HepG2 (cell line): ENCODE data around the gene PSEN1. TPM values are rescaled to one million over a fixed set of nuclear protein-coding genes. Genes with fewer than 3 reads are reported as not detected.

Experiments used
- ATAC-seq: fragments of 200-7000 bp; cut with Tn5 transposase; 3 replicates; pipeline ENCODE4 v1.9.1; 2020; ENCODE audit warnings: mild to moderate bottlenecking, moderate library complexity
- BruUV-seq: library from RNA; stranded (reverse); fragments of 400-500 nt; replicated peaks from 2 replicates; lab custom pipeline; 2021; lab: Mats Ljungman, UMichigan
- CTCF ChIA-PET: fragments of 300-600 bp; formaldehyde crosslinking; extraction: SDS; loops from one replicate; lab custom pipeline; 2021; ENCODE audit warnings: low total read pairs, inconsistent platforms, low intra/inter-chr PET ratio; lab: Yijun Ruan, JAX
- POLR2A ChIA-PET: fragments of 350-600 bp; sonication (Branson Sonifier 250); formaldehyde crosslinking; loops from one replicate; lab custom pipeline; 2020; ENCODE audit warnings: antibody characterized with exemption, inconsistent platforms; lab: Yijun Ruan, JAX
- DNase-seq: peaks from one replicate; pipeline ENCODE4 v3.0.0-alpha.2; 2015; ENCODE audit warnings: low spot score
- FAIRE-seq: peaks from 3 replicates; lab custom pipeline; 2011; peaks lifted over from hg19 to GRCh38; lab: Jason Lieb, UNC
- H2AFZ ChIP-seq: one replicate; pipeline ENCODE4 v1.6.1; 2011; ENCODE audit warnings: low read length, inconsistent platforms
- H3K27ac ChIP-seq: fragments of 300-600 bp; 3 replicates; pipeline ENCODE4 v1.8.0; 2011; ENCODE audit warnings: mixed run types, mild to moderate bottlenecking, mixed read lengths, low read length, inconsistent platforms; ENCODE audit not compliant: insufficient read depth; ENCODE audit errors: extremely low read length
- H3K27me3 ChIP-seq, 2 experiments: fragments of 200-600 bp in 1 of 2; 2 replicates in 1 of 2; 3 replicates in 1 of 2; pipeline versions ENCODE4 v1.6.0 to v1.8.0; 2011; ENCODE audit warnings: low read length in 2 of 2, mild to moderate bottlenecking in 2 of 2, moderate library complexity in 2 of 2, inconsistent platforms in 1 of 2; ENCODE audit not compliant: insufficient read depth in 2 of 2, control insufficient read depth in 1 of 2
- H3K36me3 ChIP-seq, 2 experiments: fragments of 200-600 bp in 1 of 2; replicated peaks in 1 of 2; 2 replicates in 1 of 2; 3 replicates in 1 of 2; pipeline versions ENCODE4 v1.5.1 to v1.8.0; 2011; ENCODE audit warnings: low read length in 2 of 2, inconsistent platforms in 1 of 2; ENCODE audit not compliant: insufficient read depth in 2 of 2, control insufficient read depth in 1 of 2
- H3K4me1 ChIP-seq: 2 replicates; pipeline ENCODE4 v1.5.1; 2012; ENCODE audit warnings: low read length, inconsistent platforms; ENCODE audit not compliant: insufficient read depth
- H3K4me2 ChIP-seq: 2 replicates; pipeline ENCODE4 v1.6.0; 2011; ENCODE audit warnings: low read depth, low read length, inconsistent platforms
- H3K4me3 ChIP-seq, 3 experiments: fragments of 200-600 bp in 1 of 3; sonication (generic), shearing (Covaris generic) in 1 of 3; replicated peaks in 1 of 3; 2 replicates each; pipeline ENCODE4 v1.5.1; 2011 to 2016; ENCODE audit warnings: low read length in 3 of 3, inconsistent platforms in 2 of 3, low read depth in 2 of 3, mild to moderate bottlenecking in 2 of 3, control low read depth in 1 of 3, mixed read lengths in 1 of 3; ENCODE audit not compliant: insufficient read depth in 1 of 3
- H3K79me2 ChIP-seq: one replicate; pipeline ENCODE4 v1.6.1; 2011; ENCODE audit warnings: low read length, inconsistent platforms; ENCODE audit not compliant: insufficient read depth
- H3K9ac ChIP-seq: 2 replicates; pipeline ENCODE4 v1.6.0; 2011; ENCODE audit warnings: mild to moderate bottlenecking, low read depth, low read length, inconsistent platforms; ENCODE audit not compliant: insufficient read depth
- H3K9me3 ChIP-seq: 2 replicates; pipeline ENCODE4 v1.5.1; 2012; ENCODE audit warnings: mild to moderate bottlenecking, low read length
- H4K20me1 ChIP-seq: 2 replicates; pipeline ENCODE4 v1.6.0; 2011; ENCODE audit warnings: inconsistent platforms, mild to moderate bottlenecking, low read length, moderate library complexity; ENCODE audit not compliant: insufficient read depth
- KAT2B ChIP-seq: fragments of 150-350 bp; IDR thresholded peaks from 2 replicates; pipeline ENCODE4 v1.6.1; 2014; ENCODE audit warnings: low read depth, low read length, borderline replicate concordance
- RFX1 ChIP-seq: fragments of 450-650 bp; IDR thresholded peaks from 2 replicates; pipeline ENCODE4 v1.6.1; 2017
- RFX3 ChIP-seq: IDR thresholded peaks from 2 replicates; pipeline ENCODE4 v1.6.1; 2016; ENCODE audit warnings: missing biosample characterization, missing genetic modification reagents
- ZKSCAN8 ChIP-seq: IDR thresholded peaks from 2 replicates; pipeline ENCODE4 v1.6.1; 2016; ENCODE audit warnings: borderline replicate concordance, missing genetic modification reagents, missing compliant biosample characterization
- WGBS: methylation state at CpG from one replicate; pipeline ENCODE4 v1.1.6; 2017; ENCODE audit warnings: low lambda C conversion rate; 5-methylcytosine and 5-hydroxymethylcytosine counted together
- in situ Hi-C: cut with HindIII; loops from 2 replicates; pipeline ENCODE4 v1.10.0; 2017; ENCODE audit warnings: low pct_unique_long_range_greater_than_20kb; ENCODE audit not compliant: extremely low pct_ligation_motif_present
- intact Hi-C: fragments of 100-400 bp; cut with micrococcal nuclease; formaldehyde crosslinking; loops from one replicate; pipeline ENCODE4 v1.10.0; 2022; ENCODE audit not compliant: unreplicated experiment
- polyA plus RNA-seq, 8 experiments: library from polyadenylated mRNA; depleted of rRNA in 3 of 8; stranded (reverse) in 7 of 8; unstranded in 1 of 8; fragments of >200 nt; fragmentation: Illumina TruSeq in 4 of 8; extraction: Trizol in 4 of 8; gene quantifications; 2 replicates each; pipeline versions ENCODE4 v1.2.1 to v1.2.3, GENCODE V29; 2011 to 2016; ENCODE audit warnings: low read depth in 4 of 8, missing spikeins in 1 of 8, mixed read lengths in 1 of 8; ENCODE audit not compliant: insufficient read depth in 1 of 8
- total RNA-seq, 5 experiments: library from RNA; depleted of rRNA; stranded (reverse); fragments of >200 nt; fragmentation: Illumina TruSeq; extraction: Trizol; gene quantifications; 2 replicates each; pipeline ENCODE4 v1.2.3, GENCODE V29; 2016; ENCODE audit warnings: low read depth in 1 of 5
- TF ChIP-seq, protein P1 (sequence below): sonication (generic); formaldehyde crosslinking; IDR thresholded peaks from 2 replicates; pipeline ENCODE4 v1.4.0; 2020; ENCODE audit warnings: missing genetic modification reagents, borderline replicate concordance

The PSEN1 gene
- total and polyA plus RNA-seq, 2 of the 13 experiments (the other 11 are each of a cell fraction or from before 2014, with no cell fraction given) = 12.5 to 26.6 TPM

DNA sequence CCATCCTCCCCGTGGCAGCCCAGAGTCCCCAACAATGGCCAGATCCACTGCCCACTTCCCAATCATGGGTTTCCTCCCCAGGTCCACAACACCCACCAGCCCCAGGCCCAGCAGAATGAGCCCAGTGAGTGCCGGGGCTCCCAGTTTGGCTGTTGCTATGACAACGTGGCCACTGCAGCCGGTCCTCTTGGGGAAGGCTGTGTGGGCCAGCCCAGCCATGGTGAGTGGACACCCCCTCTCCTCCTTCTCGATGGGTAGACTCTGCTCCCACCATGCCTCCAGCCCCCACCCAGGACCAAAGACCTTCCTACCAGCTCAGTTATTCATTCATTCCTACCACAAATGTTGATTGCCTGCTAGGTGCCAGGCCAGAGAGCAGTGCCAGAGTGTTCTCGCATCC, 124.8 kb downstream of the PSEN1 start:
- 17% methylated on average over 5 of the region's 6 CpGs for WGBS
- intact Hi-C loops (no loop called here), in situ Hi-C loops (no loop called here)
- Histone ChIP-seq H3K79me2 (no peaks in the 10 kb centered on the region), H3K36me3 (no peaks in the 10 kb centered on the region), H3K4me3 (peak overlapping the region in 1 of 3 experiments; percentile 35; a peak in 1 of 6 replicates), H3K9me3 (no peaks in the 10 kb centered on the region), H3K27ac (no peak overlapping the region), H4K20me1 (no peaks in the 10 kb centered on the region), H3K9ac (no peak overlapping the region), H2AFZ (no peak overlapping the region), H3K4me2 (peak overlapping the region; percentile 53; the same call in 1 of the 2 replicates), H3K27me3 (peaks cover 2 to 43% of the 10 kb centered on the region in 2 experiments; a peak in 3 of 5 replicates)
- FAIRE-seq (no peak), DNase-seq (no peak), ATAC-seq (peak; percentile 13)
- CTCF ChIA-PET = no interaction called here
- peak; percentile 67 for TF ChIP-seq RFX1
- TF ChIP-seq RFX3 (CRISPR knock-in tag) = peak; percentile 54; the same call in 1 of the 2 replicates
- TF ChIP-seq, protein P1, sequence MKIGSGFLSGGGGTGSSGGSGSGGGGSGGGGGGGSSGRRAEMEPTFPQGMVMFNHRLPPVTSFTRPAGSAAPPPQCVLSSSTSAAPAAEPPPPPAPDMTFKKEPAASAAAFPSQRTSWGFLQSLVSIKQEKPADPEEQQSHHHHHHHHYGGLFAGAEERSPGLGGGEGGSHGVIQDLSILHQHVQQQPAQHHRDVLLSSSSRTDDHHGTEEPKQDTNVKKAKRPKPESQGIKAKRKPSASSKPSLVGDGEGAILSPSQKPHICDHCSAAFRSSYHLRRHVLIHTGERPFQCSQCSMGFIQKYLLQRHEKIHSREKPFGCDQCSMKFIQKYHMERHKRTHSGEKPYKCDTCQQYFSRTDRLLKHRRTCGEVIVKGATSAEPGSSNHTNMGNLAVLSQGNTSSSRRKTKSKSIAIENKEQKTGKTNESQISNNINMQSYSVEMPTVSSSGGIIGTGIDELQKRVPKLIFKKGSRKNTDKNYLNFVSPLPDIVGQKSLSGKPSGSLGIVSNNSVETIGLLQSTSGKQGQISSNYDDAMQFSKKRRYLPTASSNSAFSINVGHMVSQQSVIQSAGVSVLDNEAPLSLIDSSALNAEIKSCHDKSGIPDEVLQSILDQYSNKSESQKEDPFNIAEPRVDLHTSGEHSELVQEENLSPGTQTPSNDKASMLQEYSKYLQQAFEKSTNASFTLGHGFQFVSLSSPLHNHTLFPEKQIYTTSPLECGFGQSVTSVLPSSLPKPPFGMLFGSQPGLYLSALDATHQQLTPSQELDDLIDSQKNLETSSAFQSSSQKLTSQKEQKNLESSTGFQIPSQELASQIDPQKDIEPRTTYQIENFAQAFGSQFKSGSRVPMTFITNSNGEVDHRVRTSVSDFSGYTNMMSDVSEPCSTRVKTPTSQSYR (CRISPR knock-in tag) = no peak
- no peak for TF ChIP-seq ZKSCAN8 (CRISPR knock-in tag)
- TF ChIP-seq KAT2B = no peak
- TF ChIP-seq, all 625 proteins: peak for 2
- BruUV-seq = no TSS peak
- peaks cover 46% of the 10 kb centered on the region for H3K4me1 ChIP-seq
- POLR2A ChIA-PET = no interaction called here
